B cell (primary cell): ENCODE results near the gene ZFYVE19. TPM values are rescaled to one million over a fixed set of nuclear protein-coding genes. Genes with fewer than 3 reads are reported as not detected.

Experiments used
- ATAC-seq: fragments of 200-7000 bp; cut with Tn5 transposase; one replicate; pipeline ENCODE4 v1.10.0; 2021; ENCODE audit warnings: low read depth, mild to moderate bottlenecking, moderate number of reproducible peaks, moderate library complexity
- CTCF ChIA-PET: fragments of 350-600 bp; sonication (Branson Sonifier 250); formaldehyde crosslinking; loops from one replicate; lab custom pipeline; 2021; ENCODE audit warnings: antibody characterized with exemption, inconsistent platforms; lab: Charles Lee
- POLR2A ChIA-PET: fragments of 350-600 bp; sonication (Branson Sonifier 250); formaldehyde crosslinking; loops from one replicate; lab custom pipeline; 2021; ENCODE audit warnings: antibody characterized with exemption; lab: Charles Lee
- DNase-seq: peaks from one replicate; pipeline ENCODE4 v3.0.0; 2013
- H2AFZ ChIP-seq: 2 replicates; pipeline ENCODE4 v1.6.1; 2012; ENCODE audit warnings: mild to moderate bottlenecking, low read depth, low read length; ENCODE audit not compliant: insufficient read depth, poor library complexity, severe bottlenecking
- H3K27ac ChIP-seq, 2 donors: 1 replicate in 1 of 2; 2 replicates in 1 of 2; pipeline ENCODE4 v1.5.1; 2012 to 2013; ENCODE audit warnings: low read length in 2 of 2, mild to moderate bottlenecking in 2 of 2, moderate library complexity in 1 of 2
- H3K27me3 ChIP-seq, 4 experiments: fragments of 200-600 bp in 1 of 4; sonication (generic) in 1 of 4; replicated peaks in 1 of 4; 1 replicate in 2 of 4; 2 replicates in 2 of 4; pipeline versions ENCODE4 v1.6.1 to v1.7.0; 2013 to 2016; ENCODE audit warnings: low read length in 3 of 4, mild to moderate bottlenecking in 2 of 4, mixed read lengths in 1 of 4, moderate library complexity in 1 of 4; ENCODE audit not compliant: insufficient read depth in 4 of 4, control insufficient read depth in 3 of 4; ENCODE audit errors: control extremely low read depth in 1 of 4
- H3K36me3 ChIP-seq, 2 experiments: replicated peaks in 1 of 2; 1 replicate in 1 of 2; 2 replicates in 1 of 2; pipeline versions ENCODE4 v1.6.1 to v1.7.1; 2013; ENCODE audit warnings: low read length in 1 of 2; ENCODE audit not compliant: insufficient read depth in 2 of 2, control insufficient read depth in 1 of 2; ENCODE audit errors: control extremely low read depth in 1 of 2, extremely low read depth in 1 of 2
- H3K4me1 ChIP-seq, 2 donors: fragments of 200-600 bp in 1 of 2; sonication (generic) in 1 of 2; 1 replicate in 1 of 2; 2 replicates in 1 of 2; pipeline versions ENCODE4 v1.5.1 to v1.6.1; 2013 to 2017; ENCODE audit warnings: low read length in 2 of 2; ENCODE audit not compliant: control insufficient read depth in 2 of 2, insufficient read depth in 2 of 2
- H3K4me2 ChIP-seq: replicated peaks from 2 replicates; pipeline ENCODE3; 2012; ENCODE audit warnings: mild to moderate bottlenecking, low read depth, low read length; ENCODE audit not compliant: poor library complexity, severe bottlenecking
- H3K4me3 ChIP-seq, 5 experiments: fragments of 200-600 bp in 1 of 5; sonication (generic) in 1 of 5; 1 replicate in 3 of 5; 2 replicates in 2 of 5; pipeline versions ENCODE4 v1.5.1 to v1.7.0; 2011 to 2016; ENCODE audit warnings: low read length in 4 of 5, mild to moderate bottlenecking in 4 of 5, low read depth in 2 of 5, control low read depth in 1 of 5, moderate library complexity in 1 of 5; ENCODE audit not compliant: insufficient read depth in 1 of 5; ENCODE audit errors: control extremely low read depth in 1 of 5, extremely low read depth in 1 of 5
- H3K79me2 ChIP-seq: fragments of 200-600 bp; sonication (generic); one replicate; pipeline ENCODE4 v1.6.0; 2016; ENCODE audit warnings: low read length; ENCODE audit not compliant: control insufficient read depth, insufficient read depth
- H3K9ac ChIP-seq: fragments of 200-600 bp; sonication (generic); 2 replicates; pipeline ENCODE4 v1.6.1; 2017; ENCODE audit warnings: mild to moderate bottlenecking, low read length, moderate library complexity
- H3K9me3 ChIP-seq, 3 donors: one replicate each; pipeline versions ENCODE4 v1.6.1 to v1.7.1; 2013; ENCODE audit warnings: low read length in 2 of 3; ENCODE audit not compliant: control insufficient read depth in 2 of 3, insufficient read depth in 1 of 3; ENCODE audit errors: control extremely low read depth in 1 of 3
- H4K20me1 ChIP-seq: 2 replicates; pipeline ENCODE4 v1.6.0; 2012; ENCODE audit warnings: mild to moderate bottlenecking, low read length; ENCODE audit not compliant: insufficient read depth, control insufficient read depth, poor library complexity, severe bottlenecking
- H3K27ac Mint-ChIP-seq: one replicate; pipeline ENCODE4 v1.8.0; 2021; ENCODE audit warnings: mixed read lengths
- H3K27me3 Mint-ChIP-seq: one replicate; pipeline ENCODE4 v1.8.0; 2021; ENCODE audit warnings: mixed read lengths
- H3K4me1 Mint-ChIP-seq: one replicate; pipeline ENCODE4 v1.8.0; 2021; ENCODE audit warnings: mixed read lengths
- H3K4me3 Mint-ChIP-seq: one replicate; pipeline ENCODE4 v1.8.0; 2021; ENCODE audit warnings: mixed read lengths
- H3K9me3 Mint-ChIP-seq: one replicate; pipeline ENCODE4 v1.8.0; 2022; ENCODE audit warnings: mixed read lengths; ENCODE audit not compliant: insufficient read depth
- EZH2 ChIP-seq: IDR thresholded peaks from 2 replicates; pipeline ENCODE4 v1.6.1; 2012; ENCODE audit warnings: borderline replicate concordance, low read depth, mild to moderate bottlenecking, moderate library complexity, low read length; ENCODE audit not compliant: insufficient read depth, poor library complexity, severe bottlenecking
- WGBS: methylation state at CpG from one replicate; pipeline ENCODE4 v1.1.5; 2013; ENCODE audit warnings: missing lambda C conversion rate; ENCODE audit not compliant: insufficient coverage; 5-methylcytosine and 5-hydroxymethylcytosine counted together
- intact Hi-C: fragments of 100-400 bp; cut with micrococcal nuclease; formaldehyde crosslinking; loops from one replicate; pipeline ENCODE4 v1.10.0; 2022
- polyA plus RNA-seq: library from polyadenylated mRNA; depleted of rRNA; stranded (reverse); fragments of >200 nt; gene quantifications from 2 replicates; pipeline ENCODE4 v1.2.3, GENCODE V29; 2012
- total RNA-seq, 2 donors: library from RNA; stranded (reverse); fragments of 120-200 nt in 1 of 2; gene quantifications; 1 replicate in 1 of 2; 2 replicates in 1 of 2; pipeline versions ENCODE4 v1.2.3 to v1.2.4, GENCODE V29; 2013 to 2022
- TF ChIP-seq, protein P1 (sequence below): fragments of 200-600 bp; IDR thresholded peaks from one replicate; pipeline ENCODE4 v1.8.0; 2022; ENCODE audit warnings: antibody characterized with exemption, mild to moderate bottlenecking

ZFYVE19 gene
- total and polyA plus RNA-seq, 2 donors (not counting 1 experiment from before 2014, with no cell fraction given), result 29.4 to 60.5 TPM

DNA sequence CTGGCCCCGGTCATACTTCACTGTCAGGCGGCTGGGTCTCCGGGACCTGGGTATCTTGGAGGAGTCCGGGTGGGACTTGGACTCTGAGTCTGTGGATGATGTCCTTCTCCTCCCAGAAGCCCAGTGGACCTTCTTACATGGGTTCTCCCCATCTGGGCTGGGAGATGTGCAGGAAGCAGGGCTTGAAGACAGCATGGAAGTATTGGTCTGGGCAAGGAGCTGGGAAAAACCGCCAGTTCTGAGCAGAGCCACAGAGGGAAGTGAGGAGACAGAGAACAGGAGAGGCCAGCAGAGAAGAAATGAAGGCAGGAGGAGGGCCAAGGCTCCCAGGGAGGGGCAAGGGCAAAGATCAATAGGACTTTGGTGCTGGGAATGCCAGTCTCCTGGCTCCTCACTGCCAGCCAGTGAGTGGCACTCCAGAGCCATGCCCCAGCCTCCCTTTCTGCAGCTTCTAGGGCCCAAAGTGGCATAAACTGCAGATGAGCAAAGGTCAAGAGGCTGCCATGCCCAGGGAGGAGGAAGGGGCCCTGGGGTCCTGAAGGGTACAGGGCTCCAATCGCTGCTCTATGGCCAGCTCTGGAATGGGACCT lies 21.7 kb downstream of the ZFYVE19 start, which contains the start of gene PPP1R14D:
Gene PPP1R14D, minus strand, starts transcription at position 262 of the 590 bp plus-strand sequence. Its CDS starts 67 bp downstream, at position 195.
- H3K27ac ChIP-seq, result no peak within 1 kb of the TSS
- H3K4me3 ChIP-seq, result no peak within 1 kb of the TSS
- H3K27ac Mint-ChIP-seq, result no peak within 1 kb of the TSS
- H4K20me1 ChIP-seq, result no peaks in the 10 kb centered on the region
- H3K27me3 Mint-ChIP-seq, result no peaks in the 10 kb centered on the region
- POLR2A ChIA-PET, result no interaction called here
- H3K4me1 ChIP-seq, result no peaks in the 10 kb centered on the region
- DNase-seq (peak; percentile 2), ATAC-seq (no peak)
- intact Hi-C loops, result no loop called here
- H3K4me2 ChIP-seq, result no peak within 1 kb of the TSS
- no peaks in the 10 kb centered on the region for H3K36me3 ChIP-seq
- no peak within 1 kb of the TSS for H3K9ac ChIP-seq
- H3K9me3 ChIP-seq, result peaks cover 0 to 3% (median 0%) of the 10 kb centered on the region in 3 donors
- H3K4me3 Mint-ChIP-seq, result no peak within 1 kb of the TSS
- H3K27me3 ChIP-seq, result no peaks in the 10 kb centered on the region
- H3K4me1 Mint-ChIP-seq, result no peaks in the 10 kb centered on the region
- TF ChIP-seq EZH2, result no peak
- TF ChIP-seq, protein P1, sequence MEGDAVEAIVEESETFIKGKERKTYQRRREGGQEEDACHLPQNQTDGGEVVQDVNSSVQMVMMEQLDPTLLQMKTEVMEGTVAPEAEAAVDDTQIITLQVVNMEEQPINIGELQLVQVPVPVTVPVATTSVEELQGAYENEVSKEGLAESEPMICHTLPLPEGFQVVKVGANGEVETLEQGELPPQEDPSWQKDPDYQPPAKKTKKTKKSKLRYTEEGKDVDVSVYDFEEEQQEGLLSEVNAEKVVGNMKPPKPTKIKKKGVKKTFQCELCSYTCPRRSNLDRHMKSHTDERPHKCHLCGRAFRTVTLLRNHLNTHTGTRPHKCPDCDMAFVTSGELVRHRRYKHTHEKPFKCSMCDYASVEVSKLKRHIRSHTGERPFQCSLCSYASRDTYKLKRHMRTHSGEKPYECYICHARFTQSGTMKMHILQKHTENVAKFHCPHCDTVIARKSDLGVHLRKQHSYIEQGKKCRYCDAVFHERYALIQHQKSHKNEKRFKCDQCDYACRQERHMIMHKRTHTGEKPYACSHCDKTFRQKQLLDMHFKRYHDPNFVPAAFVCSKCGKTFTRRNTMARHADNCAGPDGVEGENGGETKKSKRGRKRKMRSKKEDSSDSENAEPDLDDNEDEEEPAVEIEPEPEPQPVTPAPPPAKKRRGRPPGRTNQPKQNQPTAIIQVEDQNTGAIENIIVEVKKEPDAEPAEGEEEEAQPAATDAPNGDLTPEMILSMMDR, result no peak
- WGBS, result 94% methylated on average over 5 of the region's 6 CpGs
- CTCF ChIA-PET, result interaction anchor here (1.8 kb wide), 1 partner anchor 9 kb away, joined by 5 read pairs; no protein-coding TSS in a partner anchor
- no peaks in the 10 kb centered on the region for H3K9me3 Mint-ChIP-seq
- no peak within 1 kb of the TSS for H2AFZ ChIP-seq
- H3K79me2 ChIP-seq, result no peaks in the 10 kb centered on the region

DNA sequence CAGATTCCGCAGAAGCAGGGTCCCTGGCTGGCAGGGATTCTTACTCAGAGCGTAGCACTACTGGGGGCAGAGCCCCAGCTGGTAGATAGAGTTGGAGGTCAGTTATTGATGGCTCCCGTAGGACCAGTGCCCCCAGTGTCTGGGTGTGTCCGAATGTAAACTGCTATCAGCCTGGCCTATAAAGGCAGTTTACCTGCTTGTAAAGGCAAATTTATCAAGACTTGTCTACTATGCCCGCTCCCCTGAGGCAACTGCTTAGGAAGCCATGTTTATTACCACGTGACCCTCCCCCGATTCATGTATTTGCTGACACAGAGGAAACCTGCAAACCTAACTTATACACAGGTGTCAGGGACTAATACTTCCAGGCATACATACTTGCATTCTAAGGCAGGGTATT lies 22.2 kb downstream of the ZFYVE19 start:
- H2AFZ ChIP-seq, result no peak overlapping the region
- H4K20me1 ChIP-seq, result no peaks in the 10 kb centered on the region
- no peak overlapping the region for H3K4me2 ChIP-seq
- TF ChIP-seq EZH2, result no peak
- TF ChIP-seq, protein P1, result no peak
- no peaks in the 10 kb centered on the region for H3K36me3 ChIP-seq
- Mint-ChIP-seq H3K9me3 (no peaks in the 10 kb centered on the region), H3K4me3 (no peak overlapping the region), H3K27ac (no peak overlapping the region), H3K4me1 (no peaks in the 10 kb centered on the region), H3K27me3 (no peaks in the 10 kb centered on the region)
- H3K9ac ChIP-seq, result no peak overlapping the region
- no peak overlapping the region for H3K27ac ChIP-seq
- no peaks in the 10 kb centered on the region for H3K79me2 ChIP-seq
- CTCF ChIA-PET, result interaction anchor here (1.8 kb wide), 1 partner anchor 9 kb away, joined by 5 read pairs; no protein-coding TSS in a partner anchor
- H3K9me3 ChIP-seq, result peaks cover 0 to 3% (median 0%) of the 10 kb centered on the region in 3 donors
- H3K4me1 ChIP-seq, result no peaks in the 10 kb centered on the region
- no peak overlapping the region for H3K4me3 ChIP-seq
- DNase-seq (no peak), ATAC-seq (no peak)
- POLR2A ChIA-PET, result no interaction called here
- WGBS, result 88% methylated on average over 6 of the region's 7 CpGs
- intact Hi-C loops, result no loop called here
- no peaks in the 10 kb centered on the region for H3K27me3 ChIP-seq
